T follicular helper cell (primary cell): ENCODE data around the gene PER2.
"Not testable (repeated sequence)": the region's sequence is repeated elsewhere in the genome, so short reads cannot be mapped to it uniquely, and the experiment has no call there.

Source experiments
- DNase-seq: peaks from one replicate; pipeline ENCODE4 v3.0.0-alpha.2; 2020; ENCODE audit warnings: low read depth
- total RNA-seq, 2 experiments: gene quantifications; one replicate each; lab custom pipeline; 2026; lab: John Stamatoyannopoulos, UW

Gene PER2, protein sequence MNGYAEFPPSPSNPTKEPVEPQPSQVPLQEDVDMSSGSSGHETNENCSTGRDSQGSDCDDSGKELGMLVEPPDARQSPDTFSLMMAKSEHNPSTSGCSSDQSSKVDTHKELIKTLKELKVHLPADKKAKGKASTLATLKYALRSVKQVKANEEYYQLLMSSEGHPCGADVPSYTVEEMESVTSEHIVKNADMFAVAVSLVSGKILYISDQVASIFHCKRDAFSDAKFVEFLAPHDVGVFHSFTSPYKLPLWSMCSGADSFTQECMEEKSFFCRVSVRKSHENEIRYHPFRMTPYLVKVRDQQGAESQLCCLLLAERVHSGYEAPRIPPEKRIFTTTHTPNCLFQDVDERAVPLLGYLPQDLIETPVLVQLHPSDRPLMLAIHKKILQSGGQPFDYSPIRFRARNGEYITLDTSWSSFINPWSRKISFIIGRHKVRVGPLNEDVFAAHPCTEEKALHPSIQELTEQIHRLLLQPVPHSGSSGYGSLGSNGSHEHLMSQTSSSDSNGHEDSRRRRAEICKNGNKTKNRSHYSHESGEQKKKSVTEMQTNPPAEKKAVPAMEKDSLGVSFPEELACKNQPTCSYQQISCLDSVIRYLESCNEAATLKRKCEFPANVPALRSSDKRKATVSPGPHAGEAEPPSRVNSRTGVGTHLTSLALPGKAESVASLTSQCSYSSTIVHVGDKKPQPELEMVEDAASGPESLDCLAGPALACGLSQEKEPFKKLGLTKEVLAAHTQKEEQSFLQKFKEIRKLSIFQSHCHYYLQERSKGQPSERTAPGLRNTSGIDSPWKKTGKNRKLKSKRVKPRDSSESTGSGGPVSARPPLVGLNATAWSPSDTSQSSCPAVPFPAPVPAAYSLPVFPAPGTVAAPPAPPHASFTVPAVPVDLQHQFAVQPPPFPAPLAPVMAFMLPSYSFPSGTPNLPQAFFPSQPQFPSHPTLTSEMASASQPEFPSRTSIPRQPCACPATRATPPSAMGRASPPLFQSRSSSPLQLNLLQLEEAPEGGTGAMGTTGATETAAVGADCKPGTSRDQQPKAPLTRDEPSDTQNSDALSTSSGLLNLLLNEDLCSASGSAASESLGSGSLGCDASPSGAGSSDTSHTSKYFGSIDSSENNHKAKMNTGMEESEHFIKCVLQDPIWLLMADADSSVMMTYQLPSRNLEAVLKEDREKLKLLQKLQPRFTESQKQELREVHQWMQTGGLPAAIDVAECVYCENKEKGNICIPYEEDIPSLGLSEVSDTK (N-terminal part only)
- total RNA-seq = 25.8 to 33.9 reads per million in 2 experiments

DNA sequence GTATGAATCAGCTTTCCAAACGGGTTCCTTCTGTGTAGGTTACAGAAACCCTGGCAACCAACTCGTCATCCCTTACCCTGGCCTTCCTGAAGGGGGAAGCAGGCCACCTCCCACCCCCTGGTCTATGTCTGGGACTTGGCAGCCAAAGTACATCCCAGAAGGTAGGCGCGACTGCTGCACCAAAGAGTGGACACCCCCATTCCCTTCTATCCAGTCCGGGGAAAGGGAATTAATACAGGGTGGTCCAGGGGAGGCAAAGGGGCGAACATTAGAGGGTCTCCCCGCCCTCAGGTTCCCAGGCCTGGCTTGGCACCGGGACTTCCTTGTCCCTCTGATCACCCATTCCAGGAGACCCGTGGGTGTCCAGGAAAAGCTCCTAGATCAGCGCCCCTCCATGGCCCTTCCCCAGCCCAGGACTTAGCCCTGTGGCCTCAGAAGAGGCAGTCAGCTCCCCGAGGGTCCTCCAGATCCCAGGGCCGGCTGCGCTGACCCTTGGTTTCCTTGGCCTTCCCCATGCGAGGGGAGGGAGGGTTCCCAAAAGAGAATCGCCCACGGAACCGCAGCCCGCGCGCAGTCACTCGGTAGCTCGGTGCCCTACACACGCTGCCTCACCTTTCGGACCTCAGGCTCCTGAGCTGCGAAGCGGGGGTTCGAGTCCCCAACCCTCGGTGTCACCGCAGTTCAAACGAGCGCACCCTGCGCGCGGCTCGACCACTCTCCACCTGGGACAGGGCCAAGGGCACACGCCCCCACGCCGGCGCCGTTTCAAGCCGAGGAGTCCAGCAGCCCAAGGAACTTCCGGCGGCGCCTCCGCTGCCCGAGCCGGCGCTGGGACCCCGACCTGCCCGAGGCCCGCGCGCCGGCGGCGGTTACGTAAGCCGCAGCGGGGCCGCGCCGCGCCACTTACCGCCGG lies at the start of gene PER2:
Gene PER2 (minus strand): TSS at position 874 of the 913 bp plus-strand sequence. CDS start 10,674 bp downstream, outside the sequence.
- peak; percentile 27 for DNase-seq

DNA sequence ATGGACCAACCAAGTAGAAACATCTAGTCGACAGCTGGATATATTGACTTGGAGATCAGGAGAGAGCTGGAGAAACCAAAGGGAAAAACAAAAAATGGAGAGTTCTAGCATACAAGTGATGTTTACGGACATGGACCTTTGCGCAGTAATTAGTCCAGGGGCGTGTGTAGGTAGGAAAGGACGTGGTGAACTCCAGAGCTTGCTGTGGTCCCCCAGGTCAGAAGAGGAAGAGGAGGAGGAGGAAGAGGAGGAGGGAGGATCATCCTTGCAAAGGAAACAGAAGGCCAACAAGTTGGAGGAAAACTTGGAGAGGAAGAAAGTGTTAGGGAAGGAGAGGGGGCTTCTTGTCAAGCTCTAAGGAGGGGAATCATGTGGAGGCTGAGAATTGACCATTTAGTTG lies 49.4 kb upstream of the PER2 start:
- DNase-seq = no peak

DNA sequence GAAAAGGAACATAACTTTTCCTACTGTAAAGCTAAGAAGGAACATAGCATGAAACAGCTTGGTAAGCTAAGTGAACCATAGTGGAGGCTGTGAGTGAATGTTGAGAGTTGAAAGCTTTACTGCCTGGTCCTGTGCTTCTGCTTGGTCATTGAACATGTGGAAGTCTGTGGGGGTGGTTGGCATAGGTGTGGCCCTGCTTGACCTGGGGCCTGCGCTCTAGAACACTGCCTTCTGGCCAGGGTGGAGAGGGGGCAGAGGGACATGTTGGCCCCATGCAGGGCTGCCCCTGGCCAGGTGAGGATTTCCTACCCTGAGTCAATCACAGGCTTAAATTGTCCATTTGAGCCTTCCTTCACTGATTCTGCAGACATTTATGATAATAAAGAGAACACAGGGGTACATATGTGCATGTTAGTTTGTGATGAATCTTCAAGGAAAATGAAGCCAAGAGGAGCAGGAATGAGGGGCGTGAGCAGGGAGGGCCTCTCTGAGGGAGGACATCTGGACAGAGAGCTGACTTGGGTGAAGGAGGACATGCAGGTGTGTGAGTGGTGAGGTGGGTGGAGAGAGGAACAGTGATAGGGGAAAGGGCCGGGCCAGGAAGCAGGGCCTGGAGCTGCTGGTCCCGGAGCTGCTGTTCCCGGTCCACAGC lies 48.5 kb upstream of the PER2 start:
- DNase-seq = no peak

DNA sequence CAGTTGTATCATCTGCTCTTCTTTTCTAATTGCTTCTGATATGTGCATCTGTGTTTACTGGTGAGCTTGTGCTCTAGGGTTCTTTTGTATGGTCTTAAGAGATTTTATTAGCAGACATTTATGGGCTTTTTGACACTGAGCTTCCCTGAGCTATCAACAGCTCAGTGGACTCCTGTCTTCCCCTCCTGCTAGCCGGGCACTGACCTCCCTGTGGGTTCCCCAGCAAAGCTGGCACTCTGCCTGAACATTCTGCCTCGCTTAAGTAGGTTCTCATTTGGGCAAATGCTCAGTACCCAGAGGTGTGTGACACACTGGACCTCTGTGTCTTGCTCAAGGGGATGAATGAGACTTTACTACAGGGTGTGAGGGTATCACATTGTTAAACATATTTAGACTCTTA lies 47.7 kb upstream of the PER2 start:
- no peak for DNase-seq

DNA sequence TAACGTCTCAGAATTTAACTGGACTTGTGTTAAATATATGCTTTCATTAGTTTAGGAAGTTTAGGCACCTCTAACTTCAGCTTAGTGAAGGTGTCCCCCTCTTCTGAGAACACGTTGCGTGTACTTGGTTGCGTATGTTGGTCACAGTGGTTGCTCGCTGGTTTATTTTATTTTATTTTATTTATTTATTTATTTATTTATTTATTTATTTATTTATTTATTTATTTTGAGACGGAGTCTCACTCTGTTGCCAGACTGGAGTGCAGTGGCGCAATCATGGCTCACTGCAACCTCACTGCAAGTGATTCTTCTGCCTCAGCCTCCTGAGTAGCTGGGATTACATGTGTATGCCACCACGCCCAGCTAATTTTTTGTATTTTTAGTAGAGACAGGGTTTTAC lies 47.2 kb upstream of the PER2 start:
- not testable (repeated sequence) for DNase-seq

DNA sequence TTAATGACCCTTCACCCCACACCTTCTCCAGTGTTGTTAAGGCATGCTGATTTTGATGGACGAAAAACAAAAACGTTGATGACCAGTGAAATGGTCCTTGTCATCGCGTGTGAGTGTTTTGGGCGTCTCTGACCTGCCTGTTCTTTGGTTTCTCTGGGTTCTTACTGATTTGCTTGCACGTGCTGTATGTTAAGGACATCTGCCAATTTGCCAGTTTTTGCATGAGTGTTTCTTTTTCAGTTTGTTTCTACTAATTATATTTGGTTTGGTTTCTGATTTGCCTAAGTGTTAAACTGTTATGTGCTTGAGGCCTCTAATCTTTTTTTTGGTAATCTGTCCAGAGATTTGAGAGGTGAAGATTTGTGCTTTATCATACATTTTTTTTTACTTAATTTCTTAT lies 46.5 kb upstream of the PER2 start:
- no peak for DNase-seq

DNA sequence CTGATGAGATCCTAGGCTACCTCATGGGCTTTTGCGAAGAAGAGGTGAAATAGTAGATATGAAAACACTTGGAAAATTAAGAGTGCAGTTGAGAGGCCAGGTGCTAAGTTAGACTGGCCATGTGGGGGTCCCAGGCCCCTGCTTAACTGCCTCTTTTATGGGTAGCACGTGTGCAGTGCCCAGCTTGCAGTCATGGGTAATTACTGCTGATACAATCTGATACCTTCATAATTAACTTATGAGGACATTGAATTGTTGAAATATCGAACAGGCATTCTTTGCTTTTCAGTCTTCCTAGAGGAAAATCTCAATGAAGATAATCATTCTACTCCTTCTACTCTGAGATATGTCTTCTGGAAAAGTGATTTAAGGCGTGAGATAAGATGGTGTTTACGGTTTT lies 43.5 kb upstream of the PER2 start:
- DNase-seq = no peak

GRCh38 chr2:238330391-238330790 lies 42.0 kb upstream of the PER2 start:
- no peak for DNase-seq

GRCh38 chr2:238327751-238328150 lies 39.3 kb upstream of the PER2 start:
- DNase-seq = no peak

DNA sequence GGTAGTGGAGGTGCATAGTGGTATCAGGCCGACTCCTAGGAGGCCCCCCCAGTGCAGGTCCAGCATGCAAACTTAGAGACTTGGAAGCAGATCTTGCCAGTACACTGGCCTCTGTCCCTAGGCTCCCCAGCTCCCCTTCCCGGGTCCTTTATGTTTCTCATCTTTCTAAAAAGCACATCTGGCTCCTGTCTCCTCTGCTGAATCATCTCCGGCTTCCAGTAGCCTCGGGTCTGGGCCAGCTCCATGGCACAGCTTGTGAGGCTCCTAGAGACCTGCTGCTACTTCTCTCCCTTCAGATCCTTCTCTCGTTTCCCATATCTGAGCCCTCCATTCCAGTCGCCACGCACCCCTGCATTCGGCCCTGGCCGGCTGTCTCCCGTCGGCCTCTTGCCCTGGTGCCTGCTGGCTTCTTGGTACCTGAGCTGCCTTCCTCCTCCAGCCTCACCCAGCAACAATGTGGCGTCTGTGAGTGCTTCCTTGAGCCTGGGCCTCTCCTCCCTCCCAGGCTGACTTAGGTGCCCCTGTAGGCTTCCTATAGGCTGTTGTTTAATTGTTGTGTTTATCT lies 38.5 kb upstream of the PER2 start:
- no peak for DNase-seq

- DNase-seq = no peak
These were observed 37.3 kb upstream of the PER2 start for GRCh38 chr2:238325694-238326093.

DNA sequence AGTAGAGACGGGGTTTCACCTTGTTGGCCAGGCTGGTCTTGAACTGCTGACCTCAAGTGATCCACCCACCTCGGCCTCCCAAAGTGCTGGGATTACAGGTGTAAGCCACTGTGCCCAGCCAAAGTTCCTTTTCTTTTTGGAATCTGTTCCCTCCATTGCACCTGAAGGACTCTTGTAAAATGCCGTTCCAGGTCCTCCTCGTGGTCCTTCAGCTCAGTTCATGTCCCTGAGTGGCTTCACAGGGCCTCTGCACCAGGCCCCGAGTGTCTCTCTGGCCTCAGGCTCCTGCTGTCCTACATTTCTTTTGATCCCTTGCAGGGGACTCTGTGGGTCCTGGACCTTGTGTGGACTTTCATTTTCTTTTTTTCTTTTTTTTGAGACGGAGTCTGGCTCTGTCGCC lies 35.8 kb upstream of the PER2 start:
- not testable (repeated sequence) for DNase-seq

- no peak for DNase-seq
These were observed 33.6 kb upstream of the PER2 start for GRCh38 chr2:238322001-238322411.

- DNase-seq = no peak
These were observed 33.1 kb upstream of the PER2 start for GRCh38 chr2:238321467-238321866.

GRCh38 chr2:238320648-238321281 lies 32.4 kb upstream of the PER2 start:
- DNase-seq = no peak

DNA sequence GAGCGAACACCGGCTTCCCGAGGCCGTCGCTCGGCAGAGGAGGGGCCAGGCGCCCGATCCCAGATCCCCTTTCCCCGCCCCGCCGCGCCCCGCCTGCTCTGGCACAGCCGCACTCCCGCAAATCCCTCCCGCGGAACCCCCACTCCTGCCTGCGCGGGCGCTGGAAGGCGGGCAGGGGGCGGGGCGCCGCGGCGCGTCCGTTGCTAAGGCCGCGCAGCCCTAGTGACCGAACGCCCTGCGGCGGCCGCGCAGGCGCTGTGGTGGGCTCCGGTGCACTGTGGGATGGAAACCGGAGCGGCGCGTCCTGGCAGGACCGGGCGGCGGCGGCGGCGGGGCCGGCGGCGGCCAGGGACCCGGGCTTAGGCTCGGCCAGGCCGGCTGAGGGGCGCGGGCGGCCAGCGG lies 31.8 kb upstream of the PER2 start, which contains the start of gene TRAF3IP1:
Gene TRAF3IP1 (plus strand): TSS at position 273 of the 402 bp plus-strand sequence. CDS start 145 bp downstream, outside the sequence.
- DNase-seq = peak; percentile 78

DNA sequence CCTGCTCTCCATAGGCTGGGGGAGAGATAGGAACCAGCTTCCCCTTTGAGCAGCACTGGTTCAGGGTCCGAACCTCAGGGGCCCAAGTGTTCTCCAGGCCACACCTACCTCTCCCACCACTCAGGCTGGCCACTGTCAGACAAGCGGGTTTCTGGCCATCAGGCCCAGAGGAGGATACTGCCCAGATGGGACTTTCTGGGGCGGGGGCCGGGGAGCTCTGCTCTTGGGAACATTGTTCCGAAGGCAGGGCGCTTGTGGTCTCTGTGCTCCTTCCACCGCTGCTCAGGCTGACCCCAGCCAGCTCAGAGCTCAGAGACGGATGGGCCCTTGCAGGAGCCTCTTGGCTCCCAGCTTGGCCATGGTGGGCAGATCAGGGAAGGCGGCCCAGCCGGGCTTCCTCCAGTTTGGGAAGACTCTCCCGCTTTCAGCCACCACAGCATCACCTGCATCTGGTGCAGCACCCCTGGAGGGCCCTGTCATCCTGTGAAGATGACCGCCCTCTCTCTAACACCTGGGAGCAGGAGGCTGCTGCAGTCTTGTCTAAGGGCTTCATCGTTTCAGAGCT lies 26.7 kb upstream of the PER2 start:
- no peak for DNase-seq

GRCh38 chr2:238314576-238314975 lies 26.2 kb upstream of the PER2 start:
- no peak for DNase-seq

DNA sequence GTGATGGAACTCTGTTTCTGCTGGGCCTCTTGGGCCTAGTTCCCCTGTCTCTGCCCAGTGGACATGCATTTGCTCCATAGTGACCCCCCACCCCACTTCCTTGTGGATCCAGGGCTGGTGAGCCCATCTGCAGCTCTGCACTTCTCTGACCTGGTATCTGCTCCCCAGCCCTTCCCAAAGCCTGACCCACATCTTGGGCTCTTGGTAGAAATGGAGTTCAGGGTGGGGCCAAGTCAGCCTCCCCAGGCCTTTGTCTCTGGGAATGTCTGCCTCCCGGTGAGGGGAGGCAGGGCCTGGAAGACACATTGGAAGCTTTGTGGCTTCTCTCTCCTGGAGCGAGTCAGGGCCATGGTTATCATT lies 25.6 kb upstream of the PER2 start:
- DNase-seq = no peak
